C4-2B (cell line): ENCODE measurements around the gene NINJ1.

ENCODE experiments used
- H3K27ac ChIP-seq: fragments of 450-650 bp; 2 replicates; pipeline ENCODE4 v1.5.1; 2017
- ZFX ChIP-seq: fragments of 450-650 bp; IDR thresholded peaks from 2 replicates; pipeline ENCODE4 v1.6.1; 2017
- TF ChIP-seq, protein P1 (sequence below): fragments of 450-650 bp; conservative IDR thresholded peaks from 2 replicates; pipeline ENCODE4 v1.5.1; 2017; ENCODE audit warnings: mild to moderate bottlenecking

The NINJ1 gene

DNA sequence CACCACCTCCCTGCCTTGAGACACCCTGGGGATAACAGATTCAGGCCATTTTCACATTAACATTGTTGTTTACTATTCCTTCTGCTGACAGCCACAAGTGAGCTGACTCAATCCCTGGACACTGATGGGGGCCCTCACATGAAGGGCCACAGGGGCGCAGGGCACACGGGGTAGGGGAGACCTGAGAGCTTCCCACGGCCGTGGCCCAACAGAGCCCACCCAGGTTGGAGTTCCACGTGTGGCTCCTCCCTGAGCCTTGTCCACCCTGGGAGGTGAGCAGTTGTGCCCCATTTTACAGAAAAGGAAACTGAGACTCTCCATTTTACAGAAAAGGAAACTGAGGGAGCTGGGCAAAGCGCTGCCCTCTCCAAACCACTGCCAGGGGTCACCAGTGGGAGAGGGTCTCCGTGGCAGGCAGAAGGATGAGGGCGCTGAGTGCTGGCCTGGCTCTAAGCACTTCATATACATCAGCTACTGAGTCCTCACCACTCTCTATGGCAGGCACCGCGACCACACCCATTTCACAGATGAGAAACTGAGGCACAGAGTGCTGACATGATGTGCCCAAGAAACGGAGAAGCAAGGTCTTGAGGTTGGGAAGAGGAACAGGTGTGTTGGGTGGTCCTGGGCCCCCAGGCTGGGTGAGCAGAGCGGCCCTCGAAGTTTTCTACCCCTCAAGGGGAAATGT lies 2.3 kb downstream of the NINJ1 start:
- TF ChIP-seq, protein P1, sequence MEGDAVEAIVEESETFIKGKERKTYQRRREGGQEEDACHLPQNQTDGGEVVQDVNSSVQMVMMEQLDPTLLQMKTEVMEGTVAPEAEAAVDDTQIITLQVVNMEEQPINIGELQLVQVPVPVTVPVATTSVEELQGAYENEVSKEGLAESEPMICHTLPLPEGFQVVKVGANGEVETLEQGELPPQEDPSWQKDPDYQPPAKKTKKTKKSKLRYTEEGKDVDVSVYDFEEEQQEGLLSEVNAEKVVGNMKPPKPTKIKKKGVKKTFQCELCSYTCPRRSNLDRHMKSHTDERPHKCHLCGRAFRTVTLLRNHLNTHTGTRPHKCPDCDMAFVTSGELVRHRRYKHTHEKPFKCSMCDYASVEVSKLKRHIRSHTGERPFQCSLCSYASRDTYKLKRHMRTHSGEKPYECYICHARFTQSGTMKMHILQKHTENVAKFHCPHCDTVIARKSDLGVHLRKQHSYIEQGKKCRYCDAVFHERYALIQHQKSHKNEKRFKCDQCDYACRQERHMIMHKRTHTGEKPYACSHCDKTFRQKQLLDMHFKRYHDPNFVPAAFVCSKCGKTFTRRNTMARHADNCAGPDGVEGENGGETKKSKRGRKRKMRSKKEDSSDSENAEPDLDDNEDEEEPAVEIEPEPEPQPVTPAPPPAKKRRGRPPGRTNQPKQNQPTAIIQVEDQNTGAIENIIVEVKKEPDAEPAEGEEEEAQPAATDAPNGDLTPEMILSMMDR = no peak
- TF ChIP-seq ZFX = no peak

DNA sequence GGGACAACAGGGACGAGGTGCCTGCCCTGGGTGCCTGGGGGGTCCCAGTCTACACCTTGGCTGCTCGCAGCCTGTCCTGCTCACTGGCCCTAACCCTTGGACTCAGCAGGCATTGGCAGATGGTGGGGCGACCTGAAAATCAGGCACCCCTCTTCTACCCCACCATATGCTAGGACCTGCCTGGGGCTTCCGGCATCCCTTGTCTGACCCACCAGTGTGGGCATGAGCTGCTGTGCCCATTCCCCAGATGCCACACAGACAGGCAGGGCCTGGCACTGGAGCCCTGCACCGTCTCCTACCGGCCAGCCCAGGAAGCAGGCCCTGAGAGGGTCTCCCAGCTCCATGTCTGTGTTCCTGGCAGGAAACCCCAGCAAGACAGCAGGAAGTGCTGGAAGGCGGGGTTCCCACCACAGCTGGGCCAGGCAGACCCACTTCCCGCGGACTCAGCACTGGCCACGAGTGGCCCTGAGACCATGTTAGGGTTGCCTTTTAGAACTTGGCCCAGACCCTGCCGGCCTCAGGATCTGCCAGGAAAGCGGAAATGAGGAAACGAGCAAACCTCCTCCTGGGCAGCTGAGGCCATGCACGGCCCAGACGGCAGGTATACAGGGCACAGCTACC lies 3.1 kb downstream of the NINJ1 start:
- peak overlapping the region; percentile 94 for H3K27ac ChIP-seq
- TF ChIP-seq ZFX = no peak
- TF ChIP-seq, protein P1 = no peak

More for the DNA sequence above, 2.3 kb downstream of the NINJ1 start:
- peak overlapping the region; percentile 94 for H3K27ac ChIP-seq

DNA sequence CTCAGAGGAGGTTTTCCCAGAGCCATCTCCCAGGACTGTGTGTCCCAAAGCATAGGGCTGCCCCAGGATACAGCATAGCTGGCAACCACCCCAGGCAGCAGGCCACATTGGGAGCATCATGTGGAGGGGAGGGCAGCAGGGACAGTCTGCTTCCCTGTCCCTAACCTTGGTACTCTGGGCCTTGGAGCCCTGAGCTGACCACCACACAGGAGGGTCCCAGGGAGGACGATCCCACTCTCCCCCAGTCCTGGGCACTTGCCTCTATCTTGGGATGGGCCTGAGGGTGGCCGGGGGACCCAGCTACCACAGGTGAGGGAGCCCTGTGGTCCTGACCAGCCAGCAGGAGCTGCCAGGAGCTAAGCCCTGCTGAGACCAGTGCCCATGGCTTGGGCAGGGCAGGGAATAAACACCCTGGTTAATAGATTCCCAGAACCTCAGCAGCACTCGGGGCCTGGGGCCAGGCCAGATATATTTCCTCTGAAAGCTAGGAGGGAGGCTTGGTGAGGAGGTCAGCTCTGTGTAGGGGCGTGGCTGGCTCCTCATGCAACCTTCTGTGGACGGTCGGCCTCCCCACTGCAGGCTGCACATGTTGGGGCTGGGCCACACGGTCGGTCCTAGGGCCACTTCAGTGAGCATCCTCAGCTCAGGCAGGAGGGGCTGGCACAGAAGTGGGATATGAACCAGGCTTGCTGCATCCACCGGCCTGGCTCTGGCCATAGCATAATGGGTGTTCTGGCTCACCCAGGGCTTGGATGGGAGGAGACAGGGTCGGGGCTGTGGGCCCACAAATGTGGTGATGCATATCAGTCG lies 4.2 kb downstream of the NINJ1 start:
- 0 out of 2 replicates have a peak overlapping the region, but pooled peaks have one; percentile 94 for H3K27ac ChIP-seq
- TF ChIP-seq, protein P1 = no peak
- no peak for TF ChIP-seq ZFX

DNA sequence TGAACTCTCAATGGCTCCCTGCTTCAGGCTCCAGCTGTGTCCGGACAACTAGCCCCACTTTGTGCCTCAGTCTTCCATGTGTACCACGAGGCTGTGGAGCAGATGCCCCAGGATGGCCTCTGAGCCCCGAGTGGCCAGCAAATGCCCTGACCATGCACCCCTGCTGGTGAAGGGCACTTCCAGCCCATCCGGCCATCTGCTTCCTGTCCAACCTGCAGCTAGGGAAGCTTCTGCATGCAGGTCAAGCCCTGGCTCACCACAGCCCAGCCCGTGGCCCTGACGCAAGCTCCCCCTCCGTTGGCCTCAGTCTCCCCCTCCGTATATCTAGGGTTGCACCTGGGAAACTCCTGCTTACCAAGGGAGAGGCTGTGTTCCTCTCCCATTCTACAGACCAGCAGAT lies 4.8 kb downstream of the NINJ1 start:
- TF ChIP-seq, protein P1 = no peak
- TF ChIP-seq ZFX = no peak
- H3K27ac ChIP-seq = no peak overlapping the region

DNA sequence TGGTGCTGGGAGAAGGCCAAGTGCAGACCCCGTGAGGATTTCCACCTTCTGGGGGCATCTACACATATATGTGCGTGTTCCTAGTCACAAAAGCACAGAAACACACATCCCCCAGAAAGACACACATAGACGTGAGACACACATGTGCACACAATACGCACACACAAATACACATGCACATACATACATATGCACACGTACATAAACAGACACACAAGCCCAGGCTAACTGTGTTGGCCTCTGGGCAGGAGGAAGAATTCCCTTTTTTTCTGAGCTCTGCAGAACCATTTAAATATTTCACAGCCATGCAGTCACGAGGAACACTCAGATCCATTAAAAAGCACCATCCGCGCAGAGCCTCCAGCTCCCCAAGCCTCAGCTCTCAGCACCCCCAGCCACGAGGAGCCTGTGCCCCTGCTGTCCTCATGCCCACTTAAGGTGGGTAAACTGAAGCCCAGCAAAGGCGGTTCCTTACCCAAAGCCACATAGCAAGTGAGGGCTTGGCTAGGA lies 5.3 kb downstream of the NINJ1 start:
- no peak overlapping the region for H3K27ac ChIP-seq
- TF ChIP-seq, protein P1 = no peak
- no peak for TF ChIP-seq ZFX

DNA sequence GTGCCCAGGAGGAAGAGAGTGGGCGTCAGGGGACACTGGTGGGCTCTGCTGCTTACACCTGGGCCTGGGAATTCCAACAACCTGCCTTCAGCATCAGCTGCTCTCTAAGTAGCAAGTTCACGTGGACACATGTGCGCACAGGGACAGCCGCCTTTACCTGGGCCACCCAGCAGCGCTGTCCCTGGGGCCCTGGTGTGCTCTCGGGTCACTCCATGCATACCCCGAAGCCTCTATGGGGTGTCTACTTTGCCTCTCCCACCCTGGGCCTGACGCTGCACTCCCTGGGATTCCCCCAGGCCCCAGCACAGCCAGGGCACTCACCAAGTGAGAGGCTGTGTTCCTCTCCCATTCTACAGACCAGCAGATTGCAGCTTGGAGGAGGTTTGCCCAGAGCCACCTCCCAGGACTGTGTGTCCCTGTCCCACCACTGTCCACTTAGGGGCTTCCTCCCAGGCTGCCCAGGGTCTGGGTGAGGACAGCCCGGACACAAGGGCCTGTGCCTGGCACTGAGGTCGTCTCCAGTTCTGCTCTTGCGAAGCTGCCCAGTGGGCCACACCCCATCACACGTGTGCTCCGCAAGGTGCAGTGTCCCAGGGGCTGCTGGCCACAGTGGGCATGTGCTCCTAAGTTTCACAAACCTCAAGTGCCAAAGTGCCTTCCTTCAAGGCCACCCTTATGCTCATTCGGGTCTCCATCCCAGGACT lies 5.9 kb downstream of the NINJ1 start:
- H3K27ac ChIP-seq = no peak overlapping the region
- TF ChIP-seq ZFX = no peak
- TF ChIP-seq, protein P1 = no peak
